TTC549 (cell line): ENCODE measurements around the gene CCM2L.

Experiments
- FAIRE-seq: peaks from 2 replicates; lab custom pipeline; 2012; peaks lifted over from hg19 to GRCh38; lab: Jason Lieb, UNC

CCM2L gene

DNA sequence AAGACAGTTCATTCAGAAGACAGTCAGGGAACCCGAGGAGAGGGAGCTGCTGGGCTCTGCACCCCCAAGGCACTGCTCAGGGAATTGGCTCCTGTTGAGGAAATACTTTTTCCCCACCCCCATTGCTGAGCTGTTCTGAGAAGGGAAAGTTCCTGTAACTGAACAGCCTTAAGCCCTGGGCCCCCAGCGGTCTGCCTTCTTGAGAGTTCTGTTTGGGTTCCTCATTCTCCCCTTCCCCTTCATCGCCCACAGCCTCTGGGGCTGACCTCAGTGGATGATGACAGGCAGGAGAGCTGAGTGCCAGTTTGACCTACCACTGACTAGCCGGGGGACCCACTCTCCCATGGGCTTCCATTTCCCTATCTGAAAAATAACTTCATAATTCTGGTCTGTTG lies 52.5 kb downstream of the CCM2L start:
- no peak for FAIRE-seq

DNA sequence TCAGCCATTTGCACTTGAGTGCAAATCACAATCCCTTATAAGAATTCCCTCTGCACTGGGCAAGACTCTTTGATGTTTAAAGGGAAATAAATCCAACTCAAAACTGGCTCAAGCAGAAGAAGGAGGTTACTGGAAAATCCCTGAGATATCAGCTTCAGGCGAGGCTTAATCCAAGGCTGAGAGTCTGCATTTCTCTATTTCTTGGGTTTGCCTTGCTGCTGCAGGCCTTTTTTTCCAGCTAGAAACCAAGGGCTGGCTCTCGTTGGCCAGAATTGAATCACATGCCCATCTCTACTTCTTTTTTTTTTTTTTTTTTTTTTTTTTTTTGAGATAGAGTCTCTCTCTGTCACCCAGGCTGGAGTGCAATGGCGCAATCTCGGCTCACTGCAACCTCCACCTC lies 53.5 kb downstream of the CCM2L start:
- no peak for FAIRE-seq

DNA sequence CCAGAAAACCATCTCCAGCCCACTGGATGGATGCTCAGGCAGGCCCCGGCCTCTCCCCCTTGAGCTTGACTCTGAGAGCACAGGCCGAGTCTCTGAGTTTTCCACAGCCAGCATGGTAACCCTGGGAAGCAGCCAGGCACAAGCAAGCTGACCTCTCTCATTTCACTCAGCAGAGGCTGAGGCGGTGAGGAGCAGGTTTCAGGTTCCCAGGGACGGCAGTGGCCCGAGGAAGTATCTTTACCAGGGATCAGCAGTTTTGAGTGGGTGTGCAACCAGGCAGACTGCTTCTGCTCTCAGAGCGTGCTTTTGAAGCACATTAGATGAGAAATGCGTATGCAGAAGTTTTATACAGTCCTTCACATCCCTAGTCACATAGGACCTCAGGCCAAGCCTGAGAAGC lies 54.4 kb downstream of the CCM2L start:
- FAIRE-seq = no peak

DNA sequence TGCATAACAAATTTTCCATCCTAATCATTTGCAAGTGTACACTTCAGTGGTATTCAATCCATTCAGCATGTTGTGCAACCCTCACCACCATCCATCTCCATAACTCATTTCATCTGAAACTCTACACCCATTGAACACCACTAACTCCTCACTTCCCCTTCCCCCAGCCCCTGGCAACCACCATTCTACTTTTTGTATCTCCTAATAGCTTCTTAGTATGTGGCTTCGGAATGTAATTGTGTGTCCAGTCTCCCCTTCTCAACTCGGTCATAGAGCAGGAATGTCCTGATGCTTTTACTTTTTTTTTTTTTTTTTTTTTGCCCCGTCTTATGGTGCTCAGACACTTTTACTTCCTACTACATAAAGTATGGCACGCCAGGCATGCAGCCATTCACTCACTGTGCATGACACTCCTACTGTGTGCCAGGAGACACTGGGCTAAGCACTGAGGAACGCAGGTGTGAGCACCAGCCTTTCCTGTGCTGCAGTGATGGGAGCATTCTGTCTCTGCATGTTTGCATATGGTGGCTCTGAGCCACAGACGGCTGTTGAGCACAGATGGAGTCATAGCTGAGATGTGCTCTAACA lies 57.1 kb downstream of the CCM2L start:
- FAIRE-seq = no peak

DNA sequence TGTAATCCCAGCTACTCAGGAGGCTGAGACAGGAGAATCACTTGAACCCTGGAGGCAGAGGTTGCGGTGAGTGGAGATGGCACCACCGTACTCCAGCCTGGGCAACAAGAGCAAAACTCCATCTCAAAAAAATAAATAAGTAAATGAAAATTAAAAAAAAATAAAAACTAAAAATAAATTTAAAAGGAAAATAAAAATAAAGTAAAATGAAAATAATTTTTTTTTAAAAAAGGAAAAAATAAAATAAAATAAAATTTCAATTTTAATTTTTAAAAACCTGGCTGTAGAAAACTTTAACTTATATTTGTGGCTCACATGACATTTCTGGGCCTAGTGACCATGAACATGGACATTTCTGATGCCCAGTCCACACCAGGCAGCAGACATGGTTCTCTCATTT lies 57.9 kb downstream of the CCM2L start:
- no peak for FAIRE-seq

DNA sequence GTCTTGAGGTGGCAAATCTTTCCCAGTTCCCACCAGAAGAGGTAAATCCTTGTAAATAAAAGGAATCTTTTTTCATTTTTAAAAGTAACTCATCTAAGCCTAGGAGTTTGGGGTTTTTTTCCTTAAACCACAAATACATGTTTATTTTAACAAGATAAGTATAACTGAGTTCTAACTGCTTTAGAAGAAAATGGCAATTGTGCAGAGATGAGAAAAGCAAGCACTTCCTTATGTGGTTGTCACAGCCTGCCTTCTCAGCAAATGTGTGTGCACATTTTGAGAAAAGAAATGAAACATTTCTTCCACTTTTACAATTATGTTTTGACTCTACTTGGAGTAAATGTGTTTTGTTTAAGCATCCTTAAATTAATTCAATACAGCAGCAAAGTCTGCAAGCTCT lies 59.5 kb downstream of the CCM2L start:
- FAIRE-seq = no peak

DNA sequence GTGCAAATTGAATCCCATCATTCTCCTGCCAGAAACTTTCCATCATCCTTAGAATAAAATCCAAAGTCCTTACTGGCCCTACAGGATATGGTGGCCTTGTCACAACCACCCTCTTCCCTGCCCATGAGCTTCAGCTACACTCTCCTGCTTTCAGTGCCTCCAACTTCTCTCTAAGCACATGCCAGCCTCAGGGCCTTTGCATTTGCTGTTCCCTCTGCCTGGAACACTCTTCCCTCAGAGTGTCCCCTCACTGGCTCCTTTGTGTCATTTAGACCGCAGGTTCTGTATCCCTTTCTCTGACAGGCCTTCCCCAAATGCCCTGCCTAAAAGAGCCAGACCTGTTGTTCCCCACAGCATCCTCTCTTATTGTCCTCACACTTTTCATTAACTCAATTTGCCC lies 60.0 kb downstream of the CCM2L start:
- no peak for FAIRE-seq

DNA sequence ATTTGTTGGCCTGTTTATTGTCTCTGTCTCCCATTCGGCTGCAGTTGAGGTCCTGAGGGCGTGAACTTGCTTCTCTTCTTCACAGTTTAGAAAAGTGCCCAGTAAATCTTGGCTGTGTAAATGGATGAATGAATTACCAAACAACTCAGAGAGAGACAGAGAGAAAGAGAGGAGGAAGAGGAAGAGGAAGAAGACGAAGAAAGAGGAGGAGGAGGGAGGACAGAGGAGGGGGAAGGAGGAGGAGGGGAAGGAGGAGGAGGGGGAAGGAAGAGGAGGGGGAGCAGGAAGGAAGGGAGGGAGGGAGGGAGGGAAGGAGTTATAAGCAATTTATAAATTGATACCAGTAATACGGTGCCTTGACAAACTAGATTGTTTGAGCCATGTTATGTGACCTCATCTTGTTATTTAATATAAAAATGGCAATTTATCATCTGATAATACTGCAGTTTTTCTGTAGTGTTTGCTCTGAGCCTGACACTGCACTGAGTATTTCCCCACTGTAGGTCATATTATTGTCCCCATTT lies 60.5 kb downstream of the CCM2L start:
- no peak for FAIRE-seq

DNA sequence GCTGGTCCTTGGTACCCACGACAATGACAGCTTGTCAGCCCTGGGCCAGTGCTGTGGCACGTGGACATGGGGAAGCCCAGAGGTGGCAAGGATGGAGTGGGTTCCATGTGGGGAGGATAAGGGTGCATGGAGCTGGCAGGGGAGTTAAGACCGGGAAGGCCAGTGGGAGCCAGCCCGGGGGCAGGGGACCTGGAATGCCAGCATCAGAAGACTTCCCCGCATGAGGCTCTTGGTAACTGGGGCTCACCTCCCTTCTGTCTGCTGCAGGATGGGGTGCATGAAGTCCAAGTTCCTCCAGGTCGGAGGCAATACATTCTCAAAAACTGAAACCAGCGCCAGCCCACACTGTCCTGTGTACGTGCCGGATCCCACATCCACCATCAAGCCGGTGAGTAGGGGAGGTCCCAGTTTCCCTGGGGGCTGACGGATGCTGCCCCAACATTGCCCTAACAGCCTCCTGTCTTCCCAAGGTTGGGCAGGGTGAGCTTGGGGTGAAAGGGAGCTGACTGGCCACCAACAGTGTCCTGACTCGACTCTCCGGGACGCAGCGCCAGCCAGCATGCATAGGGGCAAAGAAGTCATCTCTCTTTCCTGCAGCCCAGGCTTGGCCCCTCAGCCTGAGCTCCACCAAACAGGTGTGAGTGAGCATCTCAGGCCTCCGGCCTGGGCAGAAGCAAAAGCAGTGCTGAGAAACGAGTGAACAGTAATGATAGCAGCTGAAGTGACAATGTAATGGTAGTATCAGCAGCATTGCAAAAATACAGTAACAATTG lies 61.3 kb downstream of the CCM2L start:
- FAIRE-seq = no peak

DNA sequence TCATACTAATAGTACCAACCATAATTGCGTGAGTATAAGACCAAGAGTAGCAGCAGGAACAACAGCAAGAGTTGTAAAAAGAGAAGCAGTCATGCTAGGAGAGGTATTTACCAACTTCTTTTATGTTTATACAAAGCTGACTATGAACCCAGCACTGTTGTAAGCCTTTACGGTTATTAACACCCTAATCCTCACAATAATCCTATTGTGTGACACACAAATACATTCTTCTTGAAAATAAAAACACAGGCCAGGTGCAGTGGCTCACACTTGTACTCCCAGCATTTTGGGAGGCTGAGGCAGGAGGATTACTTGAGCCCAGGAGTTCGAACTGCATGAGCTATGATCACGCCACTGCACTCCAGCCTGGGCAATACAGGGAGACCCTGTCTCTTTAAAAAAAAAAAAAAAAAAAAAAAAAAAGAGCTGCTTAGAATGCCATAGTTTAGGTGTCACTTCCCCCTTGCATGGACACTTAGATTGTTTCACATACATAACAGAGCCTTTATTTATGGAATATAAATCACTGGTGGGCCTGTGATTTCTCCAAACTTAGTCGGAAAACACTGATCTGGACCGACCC lies 62.0 kb downstream of the CCM2L start:
- no peak for FAIRE-seq

DNA sequence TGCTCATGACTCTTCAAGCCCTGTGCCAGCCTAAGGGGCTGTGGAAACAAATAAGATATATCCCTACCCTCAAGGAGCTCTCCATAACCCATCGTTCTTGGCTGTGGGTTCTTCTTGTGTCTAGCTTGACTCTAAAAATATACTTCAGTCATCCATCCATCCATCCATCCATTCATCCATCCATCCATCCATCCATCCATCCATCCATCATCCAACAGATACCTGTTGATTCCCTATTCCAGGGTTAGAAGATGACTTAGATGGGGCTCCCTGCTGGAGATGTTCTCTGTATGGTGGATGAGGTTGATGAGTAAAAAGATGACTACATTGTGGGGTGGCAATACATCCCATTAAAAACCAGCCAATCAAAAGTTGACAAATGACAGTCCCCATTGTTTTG lies 65.3 kb downstream of the CCM2L start:
- FAIRE-seq = no peak

DNA sequence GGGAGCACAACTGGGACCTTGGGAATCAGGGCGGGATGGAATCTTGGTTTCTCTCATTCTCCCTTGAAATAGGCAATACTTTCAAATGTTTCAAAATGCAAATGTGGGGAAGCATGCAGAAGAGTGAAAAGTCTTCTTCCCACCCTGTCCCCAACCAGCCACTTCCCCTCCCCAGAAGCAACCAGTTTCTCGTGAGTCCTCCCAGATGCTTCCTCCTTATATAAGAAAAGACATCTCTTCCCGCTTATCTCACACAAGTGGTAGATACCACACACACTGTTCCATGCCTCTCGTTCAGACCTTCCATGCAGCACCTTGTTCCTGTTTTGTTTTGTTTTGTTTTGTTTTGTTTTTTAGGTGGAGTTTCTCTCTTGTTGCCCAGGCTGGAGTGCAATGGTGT lies 67.0 kb downstream of the CCM2L start:
- FAIRE-seq = no peak

DNA sequence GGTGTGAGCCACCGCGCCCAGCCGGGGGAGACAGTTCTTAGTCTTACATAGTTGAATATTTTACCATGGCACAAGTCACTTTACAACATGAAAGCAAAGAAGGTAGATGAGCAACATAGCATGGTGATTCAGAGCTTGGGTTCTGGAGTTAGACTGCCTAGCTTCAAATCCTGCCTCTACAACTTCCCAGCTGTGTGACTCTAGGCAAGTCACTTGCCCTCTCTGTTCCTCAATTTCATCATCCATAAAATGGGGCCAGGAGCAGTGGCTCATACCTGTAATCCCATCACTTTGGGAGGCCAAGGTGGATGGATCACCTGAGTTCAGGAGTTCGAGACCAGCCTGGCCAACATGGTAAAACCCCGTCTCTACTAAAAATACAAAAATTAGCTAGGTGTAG lies 68.1 kb downstream of the CCM2L start:
- FAIRE-seq = no peak

DNA sequence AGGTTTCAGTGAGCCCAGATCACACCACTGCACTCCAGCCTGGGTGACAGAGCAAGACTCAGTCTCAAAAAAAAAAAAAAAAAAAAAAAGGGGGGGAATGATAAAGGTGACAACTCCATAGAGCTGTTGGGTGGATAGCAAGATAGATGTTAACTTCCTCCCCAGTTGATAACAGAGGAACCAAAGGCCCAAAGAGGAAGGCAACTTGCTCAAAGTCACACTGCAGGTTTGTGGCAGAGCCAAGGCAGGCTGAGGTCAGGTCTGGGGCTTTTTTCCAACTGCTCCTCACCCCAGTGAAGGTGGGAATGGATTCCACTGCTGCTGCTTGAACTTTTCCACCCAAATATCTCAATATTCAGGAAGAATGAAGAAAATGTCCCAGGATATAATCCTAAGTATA lies 68.6 kb downstream of the CCM2L start:
- FAIRE-seq = no peak

DNA sequence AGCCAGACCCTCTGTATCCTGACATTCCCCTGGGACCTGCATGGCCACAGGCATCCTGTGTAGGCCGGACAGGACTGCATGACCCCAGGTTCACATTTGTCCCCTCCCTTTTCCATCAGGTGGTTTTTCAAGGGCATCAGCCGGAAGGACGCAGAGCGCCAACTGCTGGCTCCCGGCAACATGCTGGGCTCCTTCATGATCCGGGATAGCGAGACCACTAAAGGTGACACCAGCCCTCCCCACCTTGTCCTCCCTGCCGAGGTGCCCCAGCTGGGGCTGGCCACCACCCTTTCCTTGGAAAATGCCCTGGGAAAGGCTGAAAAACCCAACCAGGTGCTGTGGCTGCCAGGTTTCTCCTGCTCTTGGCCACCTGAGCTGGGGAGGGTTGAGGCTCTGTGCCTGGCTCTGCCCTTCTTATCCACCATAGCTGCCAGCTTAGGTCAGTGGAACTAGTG lies 69.4 kb downstream of the CCM2L start:
- no peak for FAIRE-seq

DNA sequence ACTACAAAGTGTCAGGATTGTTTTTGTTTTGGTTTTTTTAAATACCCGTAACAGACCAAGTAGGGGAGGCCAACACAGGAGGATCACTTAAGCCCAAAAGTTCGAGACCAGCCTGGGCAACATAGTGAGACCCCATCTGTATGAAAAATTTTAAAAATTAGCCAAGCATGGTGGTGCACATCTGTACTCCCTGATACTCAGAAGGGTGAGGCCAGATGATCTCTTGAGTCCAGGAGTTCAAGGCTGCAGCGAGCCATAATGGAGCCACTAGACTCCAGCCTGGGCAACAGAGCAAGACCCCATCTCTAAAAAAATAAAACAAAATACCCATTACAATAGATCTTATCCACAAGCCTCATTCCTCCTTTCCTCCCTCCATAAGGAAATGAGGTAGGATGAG lies 70.5 kb downstream of the CCM2L start:
- no peak for FAIRE-seq
